ENCODE data around the gene DLG2. TPM values are rescaled to one million over a fixed set of nuclear protein-coding genes. Genes with fewer than 3 reads are reported as not detected.

Gene DLG2
- total RNA-seq, 1 donor from 2014 or later = 7.2 TPM

- no peak overlapping the region for H3K27ac ChIP-seq
- TF ChIP-seq CTCF (IDR thresholded peaks at IDR 0.05) = no peak
These were observed 1760.5 kb downstream of the DLG2 start for GRCh38 chr11:83866655-83867054.

GRCh38 chr11:83865636-83866461, 1761.3 kb downstream of the DLG2 start:
- DNase-seq (no peak), ATAC-seq (no peak)

More at GRCh38 chr11:83866655-83867054, 1760.5 kb downstream of the DLG2 start:
- no peak overlapping the region for H3K4me3 ChIP-seq
- ATAC-seq (no peak), DNase-seq (no peak)
- H3K9me3 ChIP-seq = no peaks in the 10 kb centered on the region
- H3K36me3 ChIP-seq = no peaks in the 10 kb centered on the region
- no peaks in the 10 kb centered on the region for H3K4me1 ChIP-seq
- H3K27me3 ChIP-seq (ENCODE audit: low read depth) = no peaks in the 10 kb centered on the region
- intact Hi-C loops (cut with DNase I) = no loop called here

GRCh38 chr11:83864412-83865057, 1762.6 kb downstream of the DLG2 start:
- no peak for TF ChIP-seq CTCF (IDR thresholded peaks at IDR 0.05)
- H3K27me3 ChIP-seq (ENCODE audit: low read depth) = no peaks in the 10 kb centered on the region
- H3K4me3 ChIP-seq = no peak overlapping the region
- no peak overlapping the region for H3K27ac ChIP-seq
- no peaks in the 10 kb centered on the region for H3K36me3 ChIP-seq
- no peaks in the 10 kb centered on the region for H3K9me3 ChIP-seq
- ATAC-seq = no peak
- H3K4me1 ChIP-seq = no peaks in the 10 kb centered on the region
- no peak for DNase-seq
- intact Hi-C loops (cut with DNase I) = no loop called here

More at GRCh38 chr11:83865636-83866461, 1761.3 kb downstream of the DLG2 start:
- Histone ChIP-seq H3K27ac (no peak overlapping the region), H3K4me3 (no peak overlapping the region), H3K9me3 (no peaks in the 10 kb centered on the region), H3K4me1 (no peaks in the 10 kb centered on the region), H3K27me3 (ENCODE audit: low read depth) (no peaks in the 10 kb centered on the region), H3K36me3 (no peaks in the 10 kb centered on the region)
- TF ChIP-seq CTCF (IDR thresholded peaks at IDR 0.05) = no peak
- intact Hi-C loops (cut with DNase I) = no loop called here

DNA sequence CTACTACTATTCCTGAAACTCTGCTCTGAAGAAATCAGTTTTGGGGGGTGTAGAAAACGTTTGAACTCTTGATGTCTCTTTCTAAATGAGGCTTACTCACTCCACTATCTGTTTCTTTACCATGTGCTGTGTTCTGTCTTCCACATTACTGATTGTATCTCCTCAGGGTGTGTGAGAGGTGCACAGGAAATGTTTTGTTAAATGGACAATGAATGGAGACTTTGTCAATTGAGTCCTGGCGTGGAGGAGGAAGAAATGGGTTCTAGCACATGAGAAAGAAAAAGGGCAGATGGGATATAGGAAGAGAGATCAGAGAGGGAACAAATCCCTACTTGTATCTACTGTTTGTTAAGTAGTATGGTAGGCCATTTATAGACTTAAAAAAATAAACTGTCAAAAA, 1763.9 kb downstream of the DLG2 start:
- Histone ChIP-seq H3K36me3 (no peaks in the 10 kb centered on the region), H3K27ac (no peak overlapping the region), H3K4me1 (no peaks in the 10 kb centered on the region), H3K4me3 (no peak overlapping the region), H3K27me3 (ENCODE audit: low read depth) (no peaks in the 10 kb centered on the region), H3K9me3 (no peaks in the 10 kb centered on the region)
- intact Hi-C loops (cut with DNase I) = no loop called here
- TF ChIP-seq CTCF (IDR thresholded peaks at IDR 0.05) = no peak
- no peak for DNase-seq
- no peak for ATAC-seq

GRCh38 chr11:83862691-83863090, 1764.5 kb downstream of the DLG2 start:
- DNase-seq = no peak

More at GRCh38 chr11:83862691-83863090, 1764.5 kb downstream of the DLG2 start:
- intact Hi-C loops (cut with DNase I) = no loop called here
- TF ChIP-seq CTCF (IDR thresholded peaks at IDR 0.05) = no peak
- H3K4me3 ChIP-seq = no peak overlapping the region
- H3K9me3 ChIP-seq = no peaks in the 10 kb centered on the region
- no peaks in the 10 kb centered on the region for H3K4me1 ChIP-seq
- H3K27ac ChIP-seq = no peak overlapping the region
- H3K27me3 ChIP-seq (ENCODE audit: low read depth) = no peaks in the 10 kb centered on the region
- ATAC-seq = no peak
- H3K36me3 ChIP-seq = no peaks in the 10 kb centered on the region
